ENCODE measurements around the gene TTC38.

The TTC38 gene

GRCh38 chr22:46296257-46297150, 28.7 kb downstream of the TTC38 start, which contains the start of gene GTSE1 (continued):
- TF ChIP-seq KLF1 (tag by site-specific recombination; IDR thresholded peaks at IDR 0.05), result no peak
- no peak for TF ChIP-seq ZNF433 (tag by site-specific recombination; IDR thresholded peaks at IDR 0.05; ENCODE audit: low read depth)
- peak; percentile 66; the same call in 1 of the 2 replicates for TF ChIP-seq ZFP69B (tag by site-specific recombination; IDR thresholded peaks at IDR 0.05)
- no peak; the same call in 1 of the 2 replicates for TF ChIP-seq ZNF792 (tag by site-specific recombination; IDR thresholded peaks at IDR 0.05)
- TF ChIP-seq KLF9 (tag by site-specific recombination; IDR thresholded peaks at IDR 0.05; ENCODE audit: low read depth), result peak; percentile 33
- TF ChIP-seq ZBTB26 (tag by site-specific recombination; optimal IDR thresholded peaks at IDR 0.05), result peak; percentile 84
- TF ChIP-seq ZNF426 (tag by site-specific recombination; IDR thresholded peaks at IDR 0.05), result no peak
- TF ChIP-seq FEZF1 (tag by site-specific recombination; IDR thresholded peaks at IDR 0.05), result peak; percentile 39; the same call in 1 of the 2 replicates
- no peak for TF ChIP-seq ZNF549 (tag by site-specific recombination; IDR thresholded peaks at IDR 0.05)
- TF ChIP-seq OVOL3 (tag by site-specific recombination; IDR thresholded peaks at IDR 0.05), result no peak
- TF ChIP-seq ZNF335 (tag by site-specific recombination; conservative IDR thresholded peaks at IDR 0.05), result peak; percentile 97
- TF ChIP-seq ZNF223 (tag by site-specific recombination; IDR thresholded peaks at IDR 0.05), result no peak
- 0 out of 2 replicates have a peak, but pooled peaks have one; percentile 10 for TF ChIP-seq ZNF629 (tag by site-specific recombination; IDR thresholded peaks at IDR 0.05)
- TF ChIP-seq ZNF580 (tag by site-specific recombination; IDR thresholded peaks at IDR 0.05), result no peak
- no peak for TF ChIP-seq ZNF112 (tag by site-specific recombination; IDR thresholded peaks at IDR 0.05)
- no peak for TF ChIP-seq ZNF837 (tag by site-specific recombination; IDR thresholded peaks at IDR 0.05)
- no peak for TF ChIP-seq SCRT2 (tag by site-specific recombination; IDR thresholded peaks at IDR 0.05)
- no peak; the same call in 1 of the 2 replicates for TF ChIP-seq ZNF768 (tag by site-specific recombination; IDR thresholded peaks at IDR 0.05)
- no peak for TF ChIP-seq ZNF248 (tag by site-specific recombination; IDR thresholded peaks at IDR 0.05)
- 0 out of 2 replicates have a peak, but pooled peaks have one; percentile 44 for TF ChIP-seq ZBTB10 (tag by site-specific recombination; IDR thresholded peaks at IDR 0.05)
- TF ChIP-seq ZNF692 (tag by site-specific recombination; IDR thresholded peaks at IDR 0.05), result peak; percentile 77; the same call in 1 of the 2 replicates
- no peak for TF ChIP-seq TSHZ1 (tag by site-specific recombination; IDR thresholded peaks at IDR 0.05; ENCODE audit: borderline replicate concordance)
- no peak for TF ChIP-seq HOXA7 (CRISPR knock-in tag; IDR thresholded peaks at IDR 0.05; ENCODE audit: borderline replicate concordance)
- no peak for TF ChIP-seq WT1 (tag by site-specific recombination; IDR thresholded peaks at IDR 0.05)
- no peak for TF ChIP-seq ZNF658 (tag by site-specific recombination; IDR thresholded peaks at IDR 0.05)
- no peak for TF ChIP-seq ZNF843 (tag by site-specific recombination; IDR thresholded peaks at IDR 0.05)
- TF ChIP-seq ZNF10 (tag by site-specific recombination; IDR thresholded peaks at IDR 0.05), result no peak
